ES-I3 (cell line): ENCODE results near the gene POLR1B.

ENCODE experiments used
- H3K36me3 ChIP-seq: 2 replicates; pipeline ENCODE4 v1.6.1; 2013; ENCODE audit warnings: mild to moderate bottlenecking, low read length, control low read depth, moderate library complexity; ENCODE audit not compliant: insufficient read depth
- H3K4me1 ChIP-seq: 2 replicates; pipeline ENCODE4 v1.6.1; 2013; ENCODE audit warnings: mild to moderate bottlenecking, control low read depth, low read length; ENCODE audit not compliant: insufficient read depth
- H3K9ac ChIP-seq: 2 replicates; pipeline ENCODE4 v1.6.1; 2013; ENCODE audit warnings: low read depth, mild to moderate bottlenecking, low read length, moderate library complexity
- H3K9me3 ChIP-seq: 2 replicates; pipeline ENCODE4 v1.6.1; 2013; ENCODE audit warnings: mild to moderate bottlenecking, low read length, moderate library complexity; ENCODE audit not compliant: control insufficient read depth, insufficient read depth

POLR1B gene

DNA sequence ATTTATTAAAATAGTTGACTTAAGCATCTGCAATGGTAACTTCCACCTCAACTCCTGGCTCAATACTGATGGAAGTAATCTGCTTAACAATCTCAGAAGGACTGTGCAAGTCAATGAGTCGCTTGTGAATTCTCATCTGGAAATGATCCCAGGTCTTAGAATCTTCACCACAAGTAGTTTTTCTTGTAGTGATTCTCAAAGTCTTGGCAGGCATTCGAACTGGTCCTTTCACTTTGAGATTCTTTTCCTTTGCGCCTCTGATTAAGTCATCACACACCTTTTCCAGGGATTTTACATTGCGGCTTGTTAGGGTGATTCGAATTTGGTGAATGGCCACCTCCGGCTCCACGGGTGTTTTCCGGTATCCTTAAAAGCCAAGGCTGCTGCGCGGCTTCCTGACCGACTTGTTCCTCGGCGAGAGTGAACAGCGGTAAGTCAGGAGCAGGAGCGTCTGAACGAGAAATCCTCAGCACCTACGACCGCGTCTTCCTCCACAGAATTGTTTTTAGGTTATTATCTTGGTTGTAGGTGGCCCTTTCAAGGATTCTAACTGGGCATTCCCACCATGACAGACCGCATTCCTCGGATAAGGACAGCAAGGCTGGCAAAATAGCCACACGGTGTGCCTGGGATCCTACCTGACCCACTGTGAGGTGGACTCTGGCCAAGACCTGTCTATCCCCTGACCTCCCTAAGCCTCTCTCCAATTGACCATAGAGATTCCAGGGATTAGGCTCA is 79.7 kb downstream of the POLR1B start:
- no peak overlapping the region for H3K9ac ChIP-seq
- H3K9me3 ChIP-seq = no peaks in the 10 kb centered on the region
- H3K36me3 ChIP-seq = no peaks in the 10 kb centered on the region
- no peaks in the 10 kb centered on the region; the same call in 1 of the 2 replicates for H3K4me1 ChIP-seq

DNA sequence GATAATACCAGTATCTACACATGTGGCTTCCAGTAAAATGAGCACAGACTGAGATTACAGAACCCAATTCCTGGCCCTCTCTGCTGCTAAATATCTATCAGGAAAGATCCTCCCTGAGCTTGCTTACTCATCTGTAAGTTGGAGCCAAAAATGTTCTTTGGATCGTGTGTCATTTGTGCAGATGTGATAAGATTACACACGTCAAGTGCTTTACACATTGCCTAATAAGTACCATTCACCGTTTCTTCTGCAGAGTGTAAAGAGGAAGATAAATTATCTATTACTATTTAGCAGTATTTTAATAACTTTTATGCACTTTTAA is 80.2 kb downstream of the POLR1B start:
- Histone ChIP-seq H3K4me1 (no peaks in the 10 kb centered on the region; the same call in 1 of the 2 replicates), H3K9me3 (no peaks in the 10 kb centered on the region), H3K9ac (no peak overlapping the region), H3K36me3 (no peaks in the 10 kb centered on the region)

- no peaks in the 10 kb centered on the region for H3K9me3 ChIP-seq
- H3K9ac ChIP-seq = no peak overlapping the region
- no peaks in the 10 kb centered on the region; the same call in 1 of the 2 replicates for H3K4me1 ChIP-seq
- H3K36me3 ChIP-seq = no peaks in the 10 kb centered on the region
These were observed 81.9 kb downstream of the POLR1B start for GRCh38 chr2:112623913-112624777.

DNA sequence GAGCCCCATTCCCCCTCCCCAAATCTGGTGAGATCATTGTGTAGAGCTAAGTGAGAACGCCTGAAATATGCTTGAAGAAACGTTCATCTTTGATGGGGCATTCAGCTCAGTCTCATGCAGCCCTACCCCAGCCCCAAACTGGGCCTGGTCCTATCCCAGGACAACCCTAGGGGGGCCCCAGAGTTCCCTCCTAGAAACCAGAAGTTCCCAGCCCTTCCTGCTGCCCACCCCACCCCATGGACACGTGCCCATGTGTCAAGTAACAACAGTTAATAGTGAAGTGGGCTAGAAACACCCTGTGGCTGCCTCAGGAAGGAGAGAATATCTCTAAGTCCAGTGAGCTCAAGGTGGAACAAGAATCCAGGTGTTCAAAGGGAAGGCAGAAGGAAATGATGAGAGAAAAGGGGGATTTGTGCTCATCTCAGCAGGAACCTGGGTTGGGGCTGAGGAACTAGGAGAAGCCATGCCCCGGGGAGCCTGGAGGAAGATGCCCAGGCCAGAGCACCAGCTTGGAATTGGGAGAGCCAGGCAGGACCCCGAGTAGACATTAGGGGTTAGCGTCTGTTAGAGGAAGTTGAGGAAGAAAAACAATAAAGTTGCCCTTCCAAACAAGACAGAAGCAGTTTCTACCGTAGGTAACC is 83.3 kb downstream of the POLR1B start:
- Histone ChIP-seq H3K9ac (no peak overlapping the region), H3K4me1 (peaks cover 10% of the 10 kb centered on the region), H3K36me3 (no peaks in the 10 kb centered on the region)

DNA sequence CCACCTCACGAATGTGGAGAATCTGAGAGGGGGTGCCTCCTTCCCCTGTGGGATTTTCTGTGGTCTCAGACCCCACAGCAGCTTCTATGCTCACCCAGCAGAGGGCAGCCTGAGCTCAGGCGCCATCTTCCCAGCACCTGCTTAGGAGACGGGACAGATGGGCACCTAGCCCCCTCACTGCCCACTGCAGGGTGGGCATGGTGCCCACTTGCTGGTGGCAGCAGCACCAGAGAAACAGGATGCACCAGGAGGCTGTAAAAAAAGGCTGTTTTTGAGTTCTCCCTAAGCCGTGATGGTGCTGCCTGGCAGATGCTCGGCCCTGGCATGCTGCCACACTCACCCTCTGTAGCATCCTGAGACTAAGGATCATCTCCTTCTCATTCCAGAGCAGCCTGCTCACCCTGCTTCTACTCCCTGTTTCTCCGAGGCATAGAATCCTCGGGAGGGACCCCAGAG is 84.4 kb downstream of the POLR1B start:
- Histone ChIP-seq H3K9me3 (no peaks in the 10 kb centered on the region), H3K36me3 (no peaks in the 10 kb centered on the region), H3K9ac (no peak overlapping the region), H3K4me1 (peaks cover 20% of the 10 kb centered on the region)

More for the DNA sequence above, 83.3 kb downstream of the POLR1B start:
- H3K9me3 ChIP-seq = no peaks in the 10 kb centered on the region
